ENCODE results near the gene SESN2.

DNA sequence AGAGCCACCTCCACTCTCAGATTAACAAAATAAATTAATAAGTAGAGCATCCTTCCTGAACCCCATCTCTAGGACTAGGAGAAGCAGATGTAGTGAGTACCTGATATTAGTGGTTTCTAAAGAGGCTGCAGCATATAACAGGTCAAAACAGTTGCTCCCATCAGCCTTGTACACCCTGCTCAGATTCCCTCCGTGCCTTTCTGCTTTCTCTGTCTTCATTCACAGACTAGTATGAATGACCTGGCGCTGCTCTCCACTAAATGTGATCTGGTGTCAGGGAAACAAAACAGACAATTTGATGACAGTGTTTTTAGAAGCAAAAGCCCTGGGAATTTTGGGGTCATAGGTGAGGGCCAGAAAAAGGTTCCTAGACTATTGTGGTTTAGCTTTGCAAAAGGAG is 8.3 kb downstream of the SESN2 start:
- TF ChIP-seq CTCF (IDR thresholded peaks at IDR 0.05) (no peak), POLR2A (IDR thresholded peaks at IDR 0.05) (no peak)
